ENCODE results near the gene CTCFL.

GRCh38 chr20:57559289-57559634, 34.3 kb upstream of the CTCFL start:
- TF ChIP-seq CTCF (IDR thresholded peaks at IDR 0.05) = no peak
- TF ChIP-seq POLR2A (IDR thresholded peaks at IDR 0.05) = no peak
